Glutamatergic neuron (in vitro differentiated cells): Measurements from ENCODE around the gene DAND5. TPM values are rescaled to one million over a fixed set of nuclear protein-coding genes. Genes with fewer than 3 reads are reported as not detected.

Source experiments
- DNase-seq: peaks from one replicate; pipeline ENCODE4 v3.0.0; 2022
- H3K27ac Mint-ChIP-seq: one replicate; pipeline ENCODE4 v1.8.0; 2020; ENCODE audit warnings: mild to moderate bottlenecking, mixed read lengths, inconsistent platforms; ENCODE audit not compliant: unreplicated experiment
- H3K27me3 Mint-ChIP-seq: one replicate; pipeline ENCODE4 v1.8.0; 2020; ENCODE audit warnings: mild to moderate bottlenecking, moderate library complexity, mixed read lengths, inconsistent platforms; ENCODE audit not compliant: unreplicated experiment
- H3K36me3 Mint-ChIP-seq: one replicate; pipeline ENCODE4 v1.8.0; 2020; ENCODE audit warnings: mild to moderate bottlenecking, mixed read lengths, inconsistent platforms; ENCODE audit not compliant: unreplicated experiment
- H3K4me1 Mint-ChIP-seq: one replicate; pipeline ENCODE4 v1.8.0; 2020; ENCODE audit warnings: mild to moderate bottlenecking, low read depth, mixed read lengths, inconsistent platforms; ENCODE audit not compliant: unreplicated experiment
- H3K4me3 Mint-ChIP-seq: one replicate; pipeline ENCODE4 v1.8.0; 2020; ENCODE audit warnings: mild to moderate bottlenecking, mixed read lengths, inconsistent platforms; ENCODE audit not compliant: unreplicated experiment
- H3K9me3 Mint-ChIP-seq: one replicate; pipeline ENCODE4 v1.8.0; 2020; ENCODE audit warnings: mild to moderate bottlenecking, moderate library complexity, mixed read lengths, inconsistent platforms; ENCODE audit not compliant: unreplicated experiment
- total RNA-seq: library from RNA; stranded (reverse); fragmentation: NEBNext Ultra II Directional; extraction: Animal tissue kit (Norgen Biotek cat#: 25700); gene quantifications from one replicate; pipeline ENCODE4 v1.2.1, GENCODE V29; 2021; ENCODE audit not compliant: unreplicated experiment
- TF ChIP-seq, protein P1 (sequence below): fragments of 200-600 bp; sonication (generic); IDR thresholded peaks from one replicate; pipeline ENCODE4 v1.5.0; 2021; ENCODE audit not compliant: partially characterized antibody, unreplicated experiment

The DAND5 gene
- total RNA-seq, 1 donor from 2014 or later = 0.44 TPM

DNA sequence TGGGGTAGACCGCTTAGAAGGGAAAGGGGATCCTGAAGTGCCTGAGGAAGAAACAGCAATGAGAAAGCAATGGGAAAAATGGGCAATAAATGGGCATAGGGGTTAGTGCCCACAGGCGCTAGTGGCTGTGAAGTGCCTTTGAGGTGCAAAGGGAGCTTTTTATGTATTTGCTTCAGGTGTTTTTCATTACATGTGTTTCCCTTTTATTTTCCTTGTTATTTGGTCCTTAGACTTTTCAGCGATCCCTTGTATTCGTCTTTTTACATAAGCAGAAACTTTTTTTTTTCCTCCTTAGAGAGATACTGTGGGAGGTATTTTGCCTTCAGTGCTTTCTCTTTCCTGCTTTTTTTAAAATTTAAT lies 45.5 kb downstream of the DAND5 start:
- peaks cover 44% of the 10 kb centered on the region for H3K27me3 Mint-ChIP-seq
- no peak overlapping the region for H3K27ac Mint-ChIP-seq
- no peak for DNase-seq
- TF ChIP-seq, protein P1, sequence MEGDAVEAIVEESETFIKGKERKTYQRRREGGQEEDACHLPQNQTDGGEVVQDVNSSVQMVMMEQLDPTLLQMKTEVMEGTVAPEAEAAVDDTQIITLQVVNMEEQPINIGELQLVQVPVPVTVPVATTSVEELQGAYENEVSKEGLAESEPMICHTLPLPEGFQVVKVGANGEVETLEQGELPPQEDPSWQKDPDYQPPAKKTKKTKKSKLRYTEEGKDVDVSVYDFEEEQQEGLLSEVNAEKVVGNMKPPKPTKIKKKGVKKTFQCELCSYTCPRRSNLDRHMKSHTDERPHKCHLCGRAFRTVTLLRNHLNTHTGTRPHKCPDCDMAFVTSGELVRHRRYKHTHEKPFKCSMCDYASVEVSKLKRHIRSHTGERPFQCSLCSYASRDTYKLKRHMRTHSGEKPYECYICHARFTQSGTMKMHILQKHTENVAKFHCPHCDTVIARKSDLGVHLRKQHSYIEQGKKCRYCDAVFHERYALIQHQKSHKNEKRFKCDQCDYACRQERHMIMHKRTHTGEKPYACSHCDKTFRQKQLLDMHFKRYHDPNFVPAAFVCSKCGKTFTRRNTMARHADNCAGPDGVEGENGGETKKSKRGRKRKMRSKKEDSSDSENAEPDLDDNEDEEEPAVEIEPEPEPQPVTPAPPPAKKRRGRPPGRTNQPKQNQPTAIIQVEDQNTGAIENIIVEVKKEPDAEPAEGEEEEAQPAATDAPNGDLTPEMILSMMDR = no peak
- H3K36me3 Mint-ChIP-seq = no peaks in the 10 kb centered on the region
- peaks cover 3% of the 10 kb centered on the region for H3K9me3 Mint-ChIP-seq
- H3K4me3 Mint-ChIP-seq = no peak overlapping the region
- peaks cover 13% of the 10 kb centered on the region for H3K4me1 Mint-ChIP-seq

DNA sequence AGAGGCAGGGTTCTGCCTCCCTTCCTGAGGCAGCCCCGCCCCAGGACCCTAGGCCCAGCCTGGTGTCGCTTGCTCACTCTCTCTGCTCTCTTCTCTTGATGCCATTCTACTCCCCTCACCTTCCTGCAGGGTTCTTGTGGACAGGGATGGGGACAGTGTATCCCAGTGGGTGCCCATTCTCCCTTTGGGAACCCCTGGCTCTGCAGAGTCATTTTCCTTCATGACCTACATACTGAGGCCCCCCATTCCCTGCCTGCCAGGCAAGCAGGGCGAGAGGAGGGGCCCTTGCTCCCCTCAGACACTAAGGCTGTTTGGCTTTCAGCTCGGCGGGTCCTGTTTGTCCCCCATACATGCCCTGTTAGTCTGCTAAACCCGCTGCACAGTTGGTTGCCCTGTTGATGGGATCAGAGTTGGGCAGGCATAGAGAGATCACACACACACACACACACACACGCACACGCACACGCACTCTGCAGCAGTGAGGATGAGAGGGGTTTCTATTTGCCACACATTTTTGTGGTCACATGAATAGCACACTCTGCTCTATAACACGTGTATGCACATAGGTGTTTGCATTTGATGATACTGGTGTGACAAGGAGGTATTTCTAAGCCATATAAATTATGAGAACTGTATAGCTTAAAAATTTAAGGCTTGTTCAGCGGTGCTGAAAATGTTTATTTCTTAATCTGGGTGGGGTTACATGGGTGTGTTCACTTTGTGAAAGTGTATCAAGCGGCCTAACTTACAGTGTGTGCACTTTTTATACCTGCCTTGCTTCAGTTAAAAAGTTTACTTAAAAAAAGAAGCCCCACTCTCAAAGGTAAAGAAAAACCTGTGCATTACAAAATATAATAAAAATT lies 46.2 kb downstream of the DAND5 start:
- no peak for DNase-seq
- Mint-ChIP-seq H3K36me3 (no peaks in the 10 kb centered on the region), H3K4me3 (no peak overlapping the region), H3K27ac (no peak overlapping the region), H3K27me3 (peaks cover 44% of the 10 kb centered on the region), H3K4me1 (peaks cover 15% of the 10 kb centered on the region), H3K9me3 (peaks cover 3% of the 10 kb centered on the region)
- TF ChIP-seq, protein P1 = no peak

DNA sequence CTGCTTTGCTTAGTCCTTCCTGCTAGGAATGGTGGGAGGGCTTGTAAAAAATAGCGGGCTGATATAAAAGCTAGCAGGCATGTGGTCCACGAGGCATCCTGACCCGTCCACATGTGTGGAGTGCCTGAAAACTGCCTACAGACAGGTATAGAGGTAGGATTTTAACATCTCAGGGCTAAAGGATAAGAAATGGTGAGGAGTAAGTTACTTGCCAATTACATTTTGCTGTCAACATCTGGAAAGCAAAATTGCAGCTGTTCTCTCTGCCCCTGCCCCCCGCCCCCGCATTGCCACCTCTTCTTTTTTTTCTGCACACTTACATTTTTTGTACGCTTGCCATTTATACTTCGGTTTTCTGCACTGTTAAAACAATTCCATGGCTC lies 46.9 kb downstream of the DAND5 start:
- Mint-ChIP-seq H3K27me3 (peaks cover 44% of the 10 kb centered on the region), H3K4me3 (no peak overlapping the region), H3K36me3 (no peaks in the 10 kb centered on the region), H3K4me1 (peaks cover 17% of the 10 kb centered on the region), H3K9me3 (peaks cover 3% of the 10 kb centered on the region), H3K27ac (no peak overlapping the region)
- TF ChIP-seq, protein P1 = no peak
- DNase-seq = no peak

DNA sequence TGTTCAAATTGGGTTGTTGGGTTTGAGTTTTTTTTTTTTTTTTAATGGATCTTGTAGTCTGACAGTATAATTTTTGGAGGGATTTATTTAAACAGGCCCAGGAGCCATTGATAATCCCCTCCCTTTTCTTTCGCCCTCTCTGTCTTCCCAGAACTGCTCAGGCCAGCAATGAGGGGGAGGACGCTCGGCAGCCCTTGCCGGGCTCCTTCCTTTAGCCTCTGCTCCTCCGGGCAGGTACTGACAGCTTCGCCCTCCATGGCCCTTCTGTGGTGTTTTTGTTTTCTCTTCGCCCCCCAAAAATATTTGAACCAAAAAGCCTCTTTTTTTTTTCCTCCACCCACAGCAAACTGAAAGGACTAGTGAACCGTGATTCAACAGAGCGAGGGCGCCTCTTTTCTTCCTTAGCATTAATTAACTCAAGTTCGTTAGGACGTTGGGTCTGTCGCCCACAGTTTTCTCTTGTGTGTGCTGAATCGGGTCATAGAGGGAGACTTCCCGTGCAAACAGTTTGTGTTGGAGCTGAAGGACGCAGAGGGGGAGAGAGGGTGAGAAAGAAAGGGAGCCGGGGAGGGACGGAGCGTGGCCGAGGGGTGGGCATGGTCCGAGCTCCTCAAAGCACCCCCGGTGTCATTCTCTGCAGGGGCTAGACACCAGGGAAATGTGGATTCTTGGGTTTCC lies 47.4 kb downstream of the DAND5 start:
- H3K4me3 Mint-ChIP-seq = no peak overlapping the region
- no peak overlapping the region for H3K27ac Mint-ChIP-seq
- TF ChIP-seq, protein P1 = no peak
- H3K4me1 Mint-ChIP-seq = peaks cover 20% of the 10 kb centered on the region
- H3K9me3 Mint-ChIP-seq = peaks cover 4% of the 10 kb centered on the region
- DNase-seq = no peak
- peaks cover 41% of the 10 kb centered on the region for H3K27me3 Mint-ChIP-seq
- no peaks in the 10 kb centered on the region for H3K36me3 Mint-ChIP-seq
